HL-60 (cell line): ENCODE data around the gene NENF.

Experiments
- GABPA ChIP-seq: IDR thresholded peaks from 2 replicates; pipeline ENCODE4 v1.6.1; 2012; ENCODE audit warnings: low read depth
- POLR2AphosphoS5 ChIP-seq: IDR thresholded peaks from 2 replicates; pipeline ENCODE4 v1.6.1; 2012; ENCODE audit warnings: low read depth
- TF ChIP-seq, protein P1 (sequence below): IDR thresholded peaks from one replicate; pipeline ENCODE4 v1.5.1; 2011; ENCODE audit warnings: low read length, control low read depth, inconsistent platforms; ENCODE audit not compliant: insufficient read depth
- TF ChIP-seq, protein P2 (sequence below): IDR thresholded peaks from 2 replicates; pipeline ENCODE4 v1.6.1; 2012; ENCODE audit warnings: low read depth; ENCODE audit not compliant: insufficient replicate concordance

DNA sequence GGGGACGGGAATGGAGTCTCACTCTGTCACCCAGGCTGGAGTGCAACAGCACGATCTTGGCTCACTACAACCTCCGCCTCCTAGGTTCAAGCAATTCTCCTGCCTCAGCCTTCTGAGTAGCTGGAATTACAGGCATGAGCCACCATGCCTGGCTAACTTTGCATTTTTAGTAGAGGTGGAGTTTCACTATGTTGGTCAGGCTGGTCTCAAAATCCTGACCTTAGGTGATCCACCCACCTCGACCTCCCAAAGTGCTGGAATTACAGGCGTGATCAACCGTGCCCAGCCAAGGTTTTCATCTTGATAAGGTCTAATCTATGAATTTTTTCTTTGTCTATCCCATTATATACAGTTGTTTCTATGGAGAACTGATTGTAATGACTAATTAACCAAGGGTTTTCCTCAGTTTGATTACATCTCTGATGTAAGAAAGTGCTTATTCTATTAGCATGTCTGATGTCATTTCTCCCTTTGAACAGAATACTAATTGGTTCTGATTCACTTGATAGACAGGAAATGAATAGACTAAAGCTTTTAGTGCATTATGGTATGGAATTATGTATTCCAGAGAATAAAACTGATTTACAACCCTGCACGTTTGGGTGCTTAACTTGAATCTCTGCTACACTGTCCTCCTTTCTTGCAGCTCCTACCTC, 29.9 kb upstream of the NENF start:
- TF ChIP-seq, protein P1, sequence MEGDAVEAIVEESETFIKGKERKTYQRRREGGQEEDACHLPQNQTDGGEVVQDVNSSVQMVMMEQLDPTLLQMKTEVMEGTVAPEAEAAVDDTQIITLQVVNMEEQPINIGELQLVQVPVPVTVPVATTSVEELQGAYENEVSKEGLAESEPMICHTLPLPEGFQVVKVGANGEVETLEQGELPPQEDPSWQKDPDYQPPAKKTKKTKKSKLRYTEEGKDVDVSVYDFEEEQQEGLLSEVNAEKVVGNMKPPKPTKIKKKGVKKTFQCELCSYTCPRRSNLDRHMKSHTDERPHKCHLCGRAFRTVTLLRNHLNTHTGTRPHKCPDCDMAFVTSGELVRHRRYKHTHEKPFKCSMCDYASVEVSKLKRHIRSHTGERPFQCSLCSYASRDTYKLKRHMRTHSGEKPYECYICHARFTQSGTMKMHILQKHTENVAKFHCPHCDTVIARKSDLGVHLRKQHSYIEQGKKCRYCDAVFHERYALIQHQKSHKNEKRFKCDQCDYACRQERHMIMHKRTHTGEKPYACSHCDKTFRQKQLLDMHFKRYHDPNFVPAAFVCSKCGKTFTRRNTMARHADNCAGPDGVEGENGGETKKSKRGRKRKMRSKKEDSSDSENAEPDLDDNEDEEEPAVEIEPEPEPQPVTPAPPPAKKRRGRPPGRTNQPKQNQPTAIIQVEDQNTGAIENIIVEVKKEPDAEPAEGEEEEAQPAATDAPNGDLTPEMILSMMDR = no peak
- no peak for TF ChIP-seq POLR2AphosphoS5
- TF ChIP-seq GABPA = no peak
- TF ChIP-seq, protein P2, sequence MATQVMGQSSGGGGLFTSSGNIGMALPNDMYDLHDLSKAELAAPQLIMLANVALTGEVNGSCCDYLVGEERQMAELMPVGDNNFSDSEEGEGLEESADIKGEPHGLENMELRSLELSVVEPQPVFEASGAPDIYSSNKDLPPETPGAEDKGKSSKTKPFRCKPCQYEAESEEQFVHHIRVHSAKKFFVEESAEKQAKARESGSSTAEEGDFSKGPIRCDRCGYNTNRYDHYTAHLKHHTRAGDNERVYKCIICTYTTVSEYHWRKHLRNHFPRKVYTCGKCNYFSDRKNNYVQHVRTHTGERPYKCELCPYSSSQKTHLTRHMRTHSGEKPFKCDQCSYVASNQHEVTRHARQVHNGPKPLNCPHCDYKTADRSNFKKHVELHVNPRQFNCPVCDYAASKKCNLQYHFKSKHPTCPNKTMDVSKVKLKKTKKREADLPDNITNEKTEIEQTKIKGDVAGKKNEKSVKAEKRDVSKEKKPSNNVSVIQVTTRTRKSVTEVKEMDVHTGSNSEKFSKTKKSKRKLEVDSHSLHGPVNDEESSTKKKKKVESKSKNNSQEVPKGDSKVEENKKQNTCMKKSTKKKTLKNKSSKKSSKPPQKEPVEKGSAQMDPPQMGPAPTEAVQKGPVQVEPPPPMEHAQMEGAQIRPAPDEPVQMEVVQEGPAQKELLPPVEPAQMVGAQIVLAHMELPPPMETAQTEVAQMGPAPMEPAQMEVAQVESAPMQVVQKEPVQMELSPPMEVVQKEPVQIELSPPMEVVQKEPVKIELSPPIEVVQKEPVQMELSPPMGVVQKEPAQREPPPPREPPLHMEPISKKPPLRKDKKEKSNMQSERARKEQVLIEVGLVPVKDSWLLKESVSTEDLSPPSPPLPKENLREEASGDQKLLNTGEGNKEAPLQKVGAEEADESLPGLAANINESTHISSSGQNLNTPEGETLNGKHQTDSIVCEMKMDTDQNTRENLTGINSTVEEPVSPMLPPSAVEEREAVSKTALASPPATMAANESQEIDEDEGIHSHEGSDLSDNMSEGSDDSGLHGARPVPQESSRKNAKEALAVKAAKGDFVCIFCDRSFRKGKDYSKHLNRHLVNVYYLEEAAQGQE = no peak
